HG03342 (cell line): ENCODE measurements around the gene NAP1L4.

Experiments
- ATAC-seq: cut with Tn5 transposase; IDR thresholded peaks from one replicate; pipeline ENCODE4 v1.9.1; 2021; ENCODE audit warnings: mild to moderate bottlenecking, moderate library complexity; ENCODE audit not compliant: unreplicated experiment

Gene NAP1L4

GRCh38 chr11:2963761-2964160, 28.4 kb downstream of the NAP1L4 start:
- no peak for ATAC-seq

- no peak for ATAC-seq
Observed at GRCh38 chr11:2963112-2963754, 28.9 kb downstream of the NAP1L4 start.

- no peak for ATAC-seq
Observed at GRCh38 chr11:2961080-2961479, 31.0 kb downstream of the NAP1L4 start.

- no peak for ATAC-seq
Observed at GRCh38 chr11:2960139-2960538, 32.0 kb downstream of the NAP1L4 start.

GRCh38 chr11:2958251-2958650, 33.9 kb downstream of the NAP1L4 start:
- ATAC-seq = no peak

GRCh38 chr11:2955906-2956476, 36.1 kb downstream of the NAP1L4 start:
- ATAC-seq = no peak

- ATAC-seq = no peak
Observed at GRCh38 chr11:2954263-2954662, 37.9 kb downstream of the NAP1L4 start.

GRCh38 chr11:2952290-2952689, 39.8 kb downstream of the NAP1L4 start:
- ATAC-seq = no peak

- ATAC-seq = no peak
Observed at GRCh38 chr11:2951231-2952110, 40.7 kb downstream of the NAP1L4 start.

- no peak for ATAC-seq
Observed at GRCh38 chr11:2950825-2951224, 41.3 kb downstream of the NAP1L4 start.

GRCh38 chr11:2949920-2950319, 42.2 kb downstream of the NAP1L4 start:
- no peak for ATAC-seq

GRCh38 chr11:2947744-2948143, 44.4 kb downstream of the NAP1L4 start:
- ATAC-seq = no peak

GRCh38 chr11:2945757-2946287, 46.3 kb downstream of the NAP1L4 start:
- no peak for ATAC-seq

GRCh38 chr11:2945031-2945756, 46.9 kb downstream of the NAP1L4 start:
- no peak for ATAC-seq

GRCh38 chr11:2944530-2944929, 47.6 kb downstream of the NAP1L4 start:
- no peak for ATAC-seq

- ATAC-seq = no peak
Observed at GRCh38 chr11:2943711-2944118, 48.4 kb downstream of the NAP1L4 start.

GRCh38 chr11:2942872-2943710, 49.0 kb downstream of the NAP1L4 start:
- ATAC-seq = no peak

- no peak for ATAC-seq
Observed at GRCh38 chr11:2942447-2942846, 49.7 kb downstream of the NAP1L4 start.

- no peak for ATAC-seq
Observed at GRCh38 chr11:2940921-2941821, 51.0 kb downstream of the NAP1L4 start.
